HepG2 (cell line): Measurements from ENCODE around the gene FRMD8. TPM values are rescaled to one million over a fixed set of nuclear protein-coding genes. Genes with fewer than 3 reads are reported as not detected.

Experiments
- AHDC1 ChIP-seq: sonication (generic); formaldehyde crosslinking; IDR thresholded peaks from 2 replicates; pipeline ENCODE4 v1.5.1; 2020; ENCODE audit warnings: mild to moderate bottlenecking, missing genetic modification reagents, borderline replicate concordance
- ATAD3A ChIP-seq: sonication (generic); formaldehyde crosslinking; IDR thresholded peaks from 2 replicates; pipeline ENCODE4 v1.4.0; 2020; ENCODE audit warnings: missing genetic modification reagents
- ELK4 ChIP-seq: sonication (generic); formaldehyde crosslinking; IDR thresholded peaks from 2 replicates; pipeline ENCODE4 v1.9.0; 2021; ENCODE audit warnings: missing genetic modification reagents, borderline replicate concordance
- JDP2 ChIP-seq: sonication (generic); formaldehyde crosslinking; IDR thresholded peaks from 2 replicates; pipeline ENCODE4 v1.8.1; 2022; ENCODE audit warnings: missing genetic modification reagents, borderline replicate concordance
- MIER3 ChIP-seq: IDR thresholded peaks from 2 replicates; pipeline ENCODE4 v1.6.1; 2016; ENCODE audit warnings: missing compliant biosample characterization, borderline replicate concordance
- NCOR1 ChIP-seq: fragments of 200-600 bp; sonication (generic); IDR thresholded peaks from 2 replicates; pipeline ENCODE4 v1.7.0; 2017; ENCODE audit warnings: antibody characterized with exemption, low read length, borderline replicate concordance
- RBFOX2 ChIP-seq: fragments of 200-400 bp; formaldehyde crosslinking; IDR thresholded peaks from 2 replicates; pipeline ENCODE4 v1.6.1; 2017; ENCODE audit warnings: low read depth, mild to moderate bottlenecking, low read length
- RELA ChIP-seq: sonication (generic); formaldehyde crosslinking; IDR thresholded peaks from 2 replicates; pipeline ENCODE4 v1.4.0; 2020; ENCODE audit warnings: missing genetic modification reagents
- SRF ChIP-seq: IDR thresholded peaks from 2 replicates; pipeline ENCODE4 v1.6.1; 2011; ENCODE audit warnings: mild to moderate bottlenecking, low read depth, low read length, moderate library complexity
- SYNCRIP ChIP-seq: fragments of 200-400 bp; formaldehyde crosslinking; IDR thresholded peaks from 2 replicates; pipeline ENCODE4 v1.6.1; 2018; ENCODE audit warnings: mild to moderate bottlenecking, low read depth, low read length; ENCODE audit not compliant: insufficient read depth
- TCF7 ChIP-seq: sonication (generic); IDR thresholded peaks from 2 replicates; pipeline ENCODE4 v1.6.1; 2016; ENCODE audit warnings: antibody characterized with exemption, low read depth
- THAP9 ChIP-seq: sonication (generic); formaldehyde crosslinking; IDR thresholded peaks from 2 replicates; pipeline ENCODE4; 2020; ENCODE audit warnings: missing genetic modification reagents, mild to moderate bottlenecking, borderline replicate concordance
- ZBTB1 ChIP-seq: sonication (generic); formaldehyde crosslinking; IDR thresholded peaks from 2 replicates; pipeline ENCODE4 v1.4.0; 2020; ENCODE audit warnings: missing genetic modification reagents, borderline replicate concordance
- ZBTB42 ChIP-seq: sonication (generic); formaldehyde crosslinking; IDR thresholded peaks from 2 replicates; pipeline ENCODE4 v1.5.0; 2020; ENCODE audit warnings: mild to moderate bottlenecking, missing genetic modification reagents
- ZNF3 ChIP-seq: IDR thresholded peaks from 2 replicates; pipeline ENCODE4 v1.7.0; 2017; ENCODE audit warnings: inconsistent platforms
- ZNF331 ChIP-seq: sonication (generic); formaldehyde crosslinking; IDR thresholded peaks from 2 replicates; pipeline ENCODE4 v1.4.0; 2020; ENCODE audit warnings: missing genetic modification reagents
- ZNF605 ChIP-seq: sonication (generic); formaldehyde crosslinking; IDR thresholded peaks from 2 replicates; pipeline ENCODE4 v1.8.0; 2022; ENCODE audit warnings: mild to moderate bottlenecking, missing genetic modification reagents
- ZNF703 ChIP-seq: sonication (generic); formaldehyde crosslinking; IDR thresholded peaks from 2 replicates; pipeline ENCODE4 v1.5.1; 2020; ENCODE audit warnings: missing genetic modification reagents, mild to moderate bottlenecking, moderate library complexity, borderline replicate concordance
- polyA plus RNA-seq, 8 experiments: library from polyadenylated mRNA; depleted of rRNA in 3 of 8; stranded (reverse) in 7 of 8; unstranded in 1 of 8; fragments of >200 nt; fragmentation: Illumina TruSeq in 4 of 8; extraction: Trizol in 4 of 8; gene quantifications; 2 replicates each; pipeline versions ENCODE4 v1.2.1 to v1.2.3, GENCODE V29; 2011 to 2016; ENCODE audit warnings: low read depth in 4 of 8, missing spikeins in 1 of 8, mixed read lengths in 1 of 8; ENCODE audit not compliant: insufficient read depth in 1 of 8
- total RNA-seq, 5 experiments: library from RNA; depleted of rRNA; stranded (reverse); fragments of >200 nt; fragmentation: Illumina TruSeq; extraction: Trizol; gene quantifications; 2 replicates each; pipeline ENCODE4 v1.2.3, GENCODE V29; 2016; ENCODE audit warnings: low read depth in 1 of 5

FRMD8 gene
- total and polyA plus RNA-seq, 2 of the 13 experiments (the other 11 are each of a cell fraction or from before 2014, with no cell fraction given): 5.8 to 20.6 TPM

GRCh38 chr11:65421794-65422632, 35.6 kb downstream of the FRMD8 start (continued):
- no peak for TF ChIP-seq ZNF605
- no peak for TF ChIP-seq SRF
- no peak; the same call in 1 of the 2 replicates for TF ChIP-seq NCOR1
- no peak for TF ChIP-seq ELK4 (CRISPR knock-in tag)
- TF ChIP-seq ZBTB42: 0 out of 2 replicates have a peak, but pooled peaks have one; percentile 51
- no peak for TF ChIP-seq SYNCRIP
- TF ChIP-seq THAP9 (CRISPR knock-in tag): no peak
- 0 out of 2 replicates have a peak, but pooled peaks have one; percentile 26 for TF ChIP-seq RELA (CRISPR knock-in tag)
- TF ChIP-seq ZNF703 (CRISPR knock-in tag): no peak
- TF ChIP-seq ZBTB1: no peak
- no peak for TF ChIP-seq ATAD3A (CRISPR knock-in tag)
- no peak for TF ChIP-seq ZNF331
- TF ChIP-seq AHDC1 (CRISPR knock-in tag): no peak
- TF ChIP-seq TCF7: no peak; the same call in 1 of the 2 replicates
- peak; percentile 60; the same call in 1 of the 2 replicates for TF ChIP-seq RBFOX2
- no peak for TF ChIP-seq ZNF3 (CRISPR knock-in tag)
- TF ChIP-seq MIER3: no peak; the same call in 1 of the 2 replicates
- no peak for TF ChIP-seq JDP2 (CRISPR knock-in tag)
